Endothelial cell of umbilical vein (primary cell): ENCODE results near the gene MVK. TPM values are rescaled to one million over a fixed set of nuclear protein-coding genes. Genes with fewer than 3 reads are reported as not detected.

ENCODE experiments used
- BruUV-seq: library from RNA; stranded (reverse); fragments of 400-500 nt; replicated peaks from 2 replicates; lab custom pipeline; 2021; lab: Mats Ljungman, UMichigan
- CTCF ChIA-PET: fragments of 300-600, 350-600 bp; sonication (Branson Sonifier 250); formaldehyde crosslinking; loops from one replicate; lab custom pipeline; 2021; ENCODE audit warnings: antibody characterized with exemption, inconsistent platforms; lab: Charles Lee
- POLR2A ChIA-PET: fragments of 300-600, 350-600 bp; sonication (Branson Sonifier 250); formaldehyde crosslinking; loops from one replicate; lab custom pipeline; 2021; ENCODE audit warnings: antibody characterized with exemption, inconsistent platforms; lab: Charles Lee
- DNase-seq: peaks from one replicate; pipeline ENCODE4 v3.0.0-alpha.2; 2011; ENCODE audit warnings: low read depth, low spot score
- FAIRE-seq: peaks from 2 replicates; lab custom pipeline; 2011; peaks lifted over from hg19 to GRCh38; lab: Jason Lieb, UNC
- H2AFZ ChIP-seq: 2 replicates; pipeline ENCODE4 v1.6.0; 2012; ENCODE audit warnings: low read depth, low read length, control low read depth, inconsistent platforms
- H3K27ac ChIP-seq: 2 replicates; pipeline ENCODE4 v1.5.1; 2011; ENCODE audit warnings: low read depth, mild to moderate bottlenecking, control low read depth, low read length, moderate library complexity; ENCODE audit not compliant: insufficient read depth
- H3K27me3 ChIP-seq, 2 experiments: 2 replicates each; pipeline versions ENCODE4 v1.6.0 to v1.6.1; 2011; ENCODE audit warnings: low read length in 2 of 2, mixed read lengths in 1 of 2; ENCODE audit not compliant: control insufficient read depth in 2 of 2, insufficient read depth in 2 of 2
- H3K36me3 ChIP-seq, 2 experiments: 2 replicates in 1 of 2; 3 replicates in 1 of 2; pipeline ENCODE4 v1.5.1; 2011; ENCODE audit warnings: low read length in 2 of 2, mild to moderate bottlenecking in 1 of 2, moderate library complexity in 1 of 2; ENCODE audit not compliant: control insufficient read depth in 2 of 2, insufficient read depth in 2 of 2; ENCODE audit errors: extremely low read depth in 1 of 2
- H3K4me1 ChIP-seq: 3 replicates; pipeline ENCODE4 v1.5.1; 2011; ENCODE audit warnings: mild to moderate bottlenecking, low read length; ENCODE audit not compliant: control insufficient read depth, insufficient read depth; ENCODE audit errors: extremely low read depth
- H3K4me2 ChIP-seq: 2 replicates; pipeline ENCODE4 v1.6.1; 2011; ENCODE audit warnings: low read length, control low read depth, mixed read lengths; ENCODE audit not compliant: insufficient read depth
- H3K4me3 ChIP-seq, 3 experiments: fragments of 200-600 bp in 1 of 3; sonication (generic), shearing (Covaris generic) in 1 of 3; replicated peaks in 1 of 3; 2 replicates each; pipeline ENCODE4 v1.5.1; 2011 to 2016; ENCODE audit warnings: control low read depth in 3 of 3, low read length in 3 of 3, mild to moderate bottlenecking in 2 of 3, inconsistent platforms in 1 of 3, low read depth in 1 of 3, moderate library complexity in 1 of 3; ENCODE audit not compliant: insufficient read depth in 1 of 3
- H3K79me2 ChIP-seq: 2 replicates; pipeline ENCODE4 v1.6.0; 2012; ENCODE audit warnings: low read length, inconsistent platforms; ENCODE audit not compliant: control insufficient read depth, insufficient read depth
- H3K9ac ChIP-seq: replicated peaks from 2 replicates; pipeline ENCODE3; 2011; ENCODE audit warnings: low read length, control low read depth; ENCODE audit not compliant: insufficient read depth; ENCODE audit errors: extremely low read depth
- H3K9me1 ChIP-seq: replicated peaks from 3 replicates; pipeline ENCODE4 v1.6.0; 2011; ENCODE audit warnings: mild to moderate bottlenecking, low read length; ENCODE audit not compliant: control insufficient read depth, insufficient read depth; ENCODE audit errors: extremely low read depth
- H3K9me3 ChIP-seq: replicated peaks from 2 replicates; pipeline ENCODE4 v1.5.1; 2012; ENCODE audit warnings: low read length, inconsistent platforms; ENCODE audit not compliant: control insufficient read depth, insufficient read depth
- H4K20me1 ChIP-seq: replicated peaks from 2 replicates; pipeline ENCODE3; 2011; ENCODE audit warnings: mild to moderate bottlenecking, low read length; ENCODE audit not compliant: control insufficient read depth, insufficient read depth; ENCODE audit errors: extremely low read depth
- CTCF ChIP-seq, 2 donors: IDR thresholded peaks; 1 replicate in 1 of 2; 2 replicates in 1 of 2; pipeline ENCODE4 v1.5.1; 2011; ENCODE audit warnings: low read length in 2 of 2, mild to moderate bottlenecking in 2 of 2, moderate library complexity in 2 of 2, control low read depth in 1 of 2, inconsistent platforms in 1 of 2, low read depth in 1 of 2; ENCODE audit not compliant: insufficient read depth in 1 of 2; ENCODE audit errors: extremely low read depth in 1 of 2
- EZH2 ChIP-seq: IDR thresholded peaks from 2 replicates; pipeline ENCODE4 v1.6.1; 2012; ENCODE audit warnings: borderline replicate concordance, low read depth, mild to moderate bottlenecking, moderate library complexity, low read length, inconsistent platforms; ENCODE audit not compliant: severe bottlenecking
- FOS ChIP-seq: IDR thresholded peaks from 2 replicates; pipeline ENCODE4 v1.6.1; 2011; ENCODE audit warnings: mild to moderate bottlenecking, low read length, moderate library complexity, borderline replicate concordance; ENCODE audit not compliant: insufficient read depth
- GATA2 ChIP-seq: IDR thresholded peaks from 2 replicates; pipeline ENCODE4 v1.7.0; 2011; ENCODE audit warnings: low read depth, mild to moderate bottlenecking, moderate library complexity, mixed read lengths, low read length; ENCODE audit not compliant: insufficient read length, insufficient read depth
- JUN ChIP-seq: IDR thresholded peaks from 2 replicates; pipeline ENCODE4 v1.6.1; 2011; ENCODE audit warnings: borderline replicate concordance, low read depth; ENCODE audit not compliant: insufficient read length, insufficient read depth
- MAX ChIP-seq: IDR thresholded peaks from 2 replicates; pipeline ENCODE4 v1.6.1; 2011; ENCODE audit not compliant: insufficient read depth, insufficient read length
- MYC ChIP-seq: IDR thresholded peaks from one replicate; pipeline ENCODE4 v1.6.1; 2011; ENCODE audit warnings: mild to moderate bottlenecking, low read depth, low read length
- POLR2A ChIP-seq: IDR thresholded peaks from 2 replicates; pipeline ENCODE4 v1.6.1; 2012; ENCODE audit warnings: low read depth, mild to moderate bottlenecking, control low read depth, low read length
- POLR2AphosphoS5 ChIP-seq: IDR thresholded peaks from 2 replicates; pipeline ENCODE4 v1.6.1; 2012; ENCODE audit warnings: low read depth, mild to moderate bottlenecking, control low read depth, low read length, moderate library complexity; ENCODE audit not compliant: insufficient read depth
- dilution Hi-C: fragments of 300-500 bp; cut with MboI; formaldehyde crosslinking; loops from one replicate; pipeline ENCODE4 v1.15.0; 2019; ENCODE audit warnings: low sequenced_read_pairs; ENCODE audit not compliant: extremely low pct_ligation_motif_present
- intact Hi-C: fragments of 100-400 bp; cut with micrococcal nuclease; formaldehyde crosslinking; loops from one replicate; pipeline ENCODE4 v1.10.0; 2022
- polyA plus RNA-seq, 4 experiments: library from polyadenylated mRNA; depleted of rRNA in 3 of 4; stranded (reverse) in 3 of 4; unstranded in 1 of 4; fragments of >200 nt; gene quantifications; 2 replicates each; pipeline versions ENCODE4 v1.2.1 to v1.2.3, GENCODE V29; 2011 to 2012; ENCODE audit warnings: missing spikeins in 1 of 4
- total RNA-seq: library from RNA; stranded (reverse); gene quantifications from 2 replicates; pipeline ENCODE4 v1.2.3, GENCODE V29; 2021

The MVK gene
- total and polyA plus RNA-seq, 2 donors (not counting 3 experiments of a cell fraction or from before 2014, with no cell fraction given) = 32.6 to 42.6 TPM

GRCh38 chr12:109621211-109621694 is 47.7 kb downstream of the MVK start:
- intact Hi-C loops (no loop called here), dilution Hi-C loops (no loop called here)
- no TSS peak for BruUV-seq
- no peak for DNase-seq
- H3K9ac ChIP-seq = no peak overlapping the region
- no peaks in the 10 kb centered on the region for H3K79me2 ChIP-seq
- ChIA-PET CTCF (interaction anchor here (2.1 kb wide), 1 partner anchor 24 kb away, joined by 5 read pairs; no protein-coding TSS in a partner anchor), POLR2A (no interaction called here)
- H4K20me1 ChIP-seq = no peaks in the 10 kb centered on the region
- H3K4me1 ChIP-seq = no peaks in the 10 kb centered on the region
- no peak overlapping the region for H3K27ac ChIP-seq
- FAIRE-seq = no peak
- no peak for TF ChIP-seq GATA2
- H3K9me1 ChIP-seq = no peaks in the 10 kb centered on the region
- no peaks in the 10 kb centered on the region for H3K36me3 ChIP-seq
- H2AFZ ChIP-seq = no peak overlapping the region
- peaks cover 0 to 5% of the 10 kb centered on the region in 2 experiments for H3K27me3 ChIP-seq
- no peak overlapping the region for H3K4me3 ChIP-seq
- no peak overlapping the region for H3K4me2 ChIP-seq
- no peaks in the 10 kb centered on the region for H3K9me3 ChIP-seq

- no peak for TF ChIP-seq CTCF (IDR thresholded peaks at IDR 0.05; ENCODE audit: extremely low read depth in 1 of 2, insufficient read depth in 1 of 2, low read depth in 1 of 2, low read length in 2 of 2)
- no peak for TF ChIP-seq EZH2
- no peak for TF ChIP-seq POLR2AphosphoS5
- TF ChIP-seq POLR2A = no peak
- no peak for TF ChIP-seq GATA2
- no peak for TF ChIP-seq JUN
- TF ChIP-seq MYC = no peak
- TF ChIP-seq MAX = no peak
- no peak for TF ChIP-seq FOS
- H3K4me1 ChIP-seq = no peaks in the 10 kb centered on the region
- H3K36me3 ChIP-seq = no peaks in the 10 kb centered on the region
- FAIRE-seq (no peak), DNase-seq (no peak)
- dilution Hi-C loops = no loop called here
- H3K4me2 ChIP-seq = no peak overlapping the region
- POLR2A ChIA-PET = no interaction called here
- H3K27ac ChIP-seq = no peak overlapping the region
- H2AFZ ChIP-seq = no peak overlapping the region
- no peak overlapping the region for H3K4me3 ChIP-seq
- BruUV-seq = no TSS peak
- no peak overlapping the region for H3K9ac ChIP-seq
- H3K9me3 ChIP-seq = no peaks in the 10 kb centered on the region
- intact Hi-C loops = no loop called here
- H3K79me2 ChIP-seq = no peaks in the 10 kb centered on the region
- no peaks in the 10 kb centered on the region for H4K20me1 ChIP-seq
- H3K9me1 ChIP-seq = no peaks in the 10 kb centered on the region
- CTCF ChIA-PET = interaction anchor here (2.1 kb wide), 1 partner anchor 24 kb away, joined by 5 read pairs; no protein-coding TSS in a partner anchor
- H3K27me3 ChIP-seq = peaks cover 0 to 2% of the 10 kb centered on the region in 2 experiments
Observed at GRCh38 chr12:109621901-109622364, 48.3 kb downstream of the MVK start.
